Testis (tissue), 5 donors: ENCODE results near the gene N4BP3. TPM values are rescaled to one million over a fixed set of nuclear protein-coding genes. Genes with fewer than 3 reads are reported as not detected.
A peak's percentile ranks its signal among the peaks of the same experiment; 100 is the strongest.

ENCODE experiments used
- DNase-seq: peaks from one replicate; pipeline ENCODE4 v3.0.0-alpha.2; 2019
- H3K27ac ChIP-seq, 2 donors: fragments of 200-600 bp; sonication (generic); one replicate each; pipeline ENCODE4 v1.5.1; 2019
- H3K27me3 ChIP-seq: fragments of 200-600 bp; sonication (generic); one replicate; pipeline ENCODE4 v1.5.1; 2019
- H3K36me3 ChIP-seq: fragments of 200-600 bp; sonication (generic); one replicate; pipeline ENCODE4 v1.5.1; 2017; ENCODE audit warnings: low read depth; ENCODE audit errors: missing control alignments
- H3K4me1 ChIP-seq: fragments of 200-600 bp; sonication (generic); one replicate; pipeline ENCODE4 v1.5.1; 2019
- H3K4me3 ChIP-seq, 2 donors: fragments of 200-600 bp; sonication (generic); one replicate each; pipeline ENCODE4 v1.5.1; 2017 to 2019
- H3K9me3 ChIP-seq: fragments of 200-600 bp; sonication (generic); one replicate; pipeline ENCODE4 v1.5.1; 2017
- CTCF ChIP-seq, 3 experiments: fragments of 450-650 bp in 2 of 3; fragments of 200-600 bp in 1 of 3; sonication (generic) in 1 of 3; IDR thresholded peaks; one replicate each; pipeline ENCODE4 v1.5.1; 2016 to 2019; ENCODE audit warnings: antibody characterized with exemption in 3 of 3, mild to moderate bottlenecking in 2 of 3, moderate library complexity in 1 of 3
- POLR2A ChIP-seq: fragments of 450-650 bp; IDR thresholded peaks from one replicate; pipeline ENCODE4 v1.6.1; 2017; ENCODE audit warnings: antibody characterized with exemption, mild to moderate bottlenecking, moderate library complexity
- WGBS, 2 donors: methylation state at CpG; one replicate each; pipeline ENCODE4 v1.1.5; 2018; 5-methylcytosine and 5-hydroxymethylcytosine counted together
- intact Hi-C: fragments of 100-400 bp; cut with DNase I; formaldehyde crosslinking; loops from one replicate; pipeline ENCODE4 v1.15.1; 2023; ENCODE audit warnings: low total_unique reads
- long read RNA-seq, 2 donors: transcript quantifications; one replicate each; lab custom pipeline, GENCODE V29; 2026
- polyA plus RNA-seq: library from polyadenylated mRNA; stranded (reverse); fragments of 350-450 nt; fragmentation: Illumina TruSeq; extraction: RNeasy Lipid Tissue Mini Kit (QIAGEN cat#74804); gene quantifications from one replicate; pipeline ENCODE4 v1.2.3, GENCODE V29; 2014; ENCODE audit warnings: low read depth, low replicate concordance; ENCODE audit not compliant: insufficient read depth
- total RNA-seq, 2 donors: library from RNA; depleted of rRNA; stranded (reverse); fragments of >200 nt; gene quantifications; one replicate each; pipeline ENCODE4 v1.2.3, GENCODE V29; 2016

N4BP3 gene
- 1 to 10 TPM; 3.2 to 3.6 TPM for total RNA-seq
- 1.4 TPM for polyA plus RNA-seq
- long read RNA-seq, donor 1 = 0 reads
- long read RNA-seq, donor 2 = 0 reads

GRCh38 chr5:178113141-178113787 is at the start of gene N4BP3:
N4BP3 (plus strand) TSS chr5:178113532; CDS start chr5:178119584, 6,052 bp downstream.
- no peaks in the 10 kb centered on the region for H3K27me3 ChIP-seq
- peak; percentile 49 for DNase-seq
- no peak for TF ChIP-seq POLR2A
- no peak for TF ChIP-seq CTCF (IDR thresholded peaks at IDR 0.05)
- intact Hi-C loops = no loop called here
- H3K4me1 ChIP-seq = peaks cover 9% of the 10 kb centered on the region
- no peaks in the 10 kb centered on the region for H3K9me3 ChIP-seq
- WGBS, 2 donors = 0 to 2% methylated on average over 1 to 37 of the region's 96 CpGs
- no peaks in the 10 kb centered on the region for H3K36me3 ChIP-seq
- no peak within 1 kb of the TSS for H3K27ac ChIP-seq
- peak within 1 kb of the TSS; percentile 37 to 43 for H3K4me3 ChIP-seq

- no peaks in the 10 kb centered on the region for H3K36me3 ChIP-seq
- 68 to 78% methylated on average over 6 of the region's 6 CpGs for WGBS, 2 donors
- intact Hi-C loops = no loop called here
- no peak for DNase-seq
- TF ChIP-seq CTCF (IDR thresholded peaks at IDR 0.05) (no peak), POLR2A (no peak)
- H3K4me3 ChIP-seq = no peak overlapping the region
- no peaks in the 10 kb centered on the region for H3K27me3 ChIP-seq
- H3K4me1 ChIP-seq = no peaks in the 10 kb centered on the region
- no peaks in the 10 kb centered on the region for H3K9me3 ChIP-seq
- no peak overlapping the region for H3K27ac ChIP-seq
Observed at GRCh38 chr5:178067755-178068154, 45.6 kb upstream of the N4BP3 start.

GRCh38 chr5:178068293-178068692 is 45.0 kb upstream of the N4BP3 start:
- H3K4me1 ChIP-seq = no peaks in the 10 kb centered on the region
- no peak overlapping the region for H3K27ac ChIP-seq
- intact Hi-C loops = no loop called here
- 51 to 56% methylated on average over 5 of the region's 5 CpGs for WGBS, 2 donors
- H3K4me3 ChIP-seq = no peak overlapping the region
- no peaks in the 10 kb centered on the region for H3K27me3 ChIP-seq
- H3K9me3 ChIP-seq = no peaks in the 10 kb centered on the region
- TF ChIP-seq CTCF (IDR thresholded peaks at IDR 0.05) (no peak), POLR2A (no peak)
- H3K36me3 ChIP-seq = no peaks in the 10 kb centered on the region
- DNase-seq = no peak

GRCh38 chr5:178069909-178070308 is 43.4 kb upstream of the N4BP3 start:
- Histone ChIP-seq H3K36me3 (no peaks in the 10 kb centered on the region), H3K4me1 (no peaks in the 10 kb centered on the region), H3K4me3 (no peak overlapping the region), H3K27ac (no peak overlapping the region), H3K27me3 (no peaks in the 10 kb centered on the region), H3K9me3 (no peaks in the 10 kb centered on the region)
- TF ChIP-seq CTCF (IDR thresholded peaks at IDR 0.05) (peak; percentile 13 to 38 (median 23)), POLR2A (no peak)
- WGBS, 2 donors = 65 to 83% methylated on average over 3 to 5 of the region's 5 CpGs
- intact Hi-C loops = no loop called here
- peak; percentile 73 for DNase-seq

- Histone ChIP-seq H3K4me1 (no peaks in the 10 kb centered on the region), H3K27ac (no peak overlapping the region), H3K27me3 (no peaks in the 10 kb centered on the region), H3K4me3 (no peak overlapping the region), H3K9me3 (no peaks in the 10 kb centered on the region), H3K36me3 (no peaks in the 10 kb centered on the region)
- intact Hi-C loops = no loop called here
- 81 to 85% methylated on average over 4 of the region's 4 CpGs for WGBS, 2 donors
- no peak for DNase-seq
- TF ChIP-seq POLR2A = no peak
- TF ChIP-seq CTCF (IDR thresholded peaks at IDR 0.05) = no peak
Observed at GRCh38 chr5:178071108-178071507, 42.2 kb upstream of the N4BP3 start.
